DND-41 (cell line): Measurements from ENCODE around the gene CLIP3.

Source experiments
- ATAC-seq: fragments of 200-7000 bp; cut with Tn5 transposase; 3 replicates; pipeline ENCODE4 v1.9.1; 2021; ENCODE audit warnings: low read depth; ENCODE audit not compliant: insufficient read depth
- DNase-seq: peaks from one replicate; pipeline ENCODE4 v3.0.0-alpha.2; 2020
- H2AFZ ChIP-seq: 2 replicates; pipeline ENCODE4 v1.6.0; 2012; ENCODE audit warnings: low read depth, low read length
- H3K27ac ChIP-seq: 2 replicates; pipeline ENCODE4 v1.5.1; 2012; ENCODE audit warnings: low read length, inconsistent platforms
- H3K27me3 ChIP-seq: fragments of 200-600 bp; sonication (generic); 2 replicates; pipeline ENCODE4 v1.6.0; 2012; ENCODE audit warnings: low read length, mild to moderate bottlenecking, inconsistent platforms; ENCODE audit not compliant: insufficient read depth, poor library complexity
- H3K36me3 ChIP-seq: 2 replicates; pipeline ENCODE4 v1.5.1; 2012; ENCODE audit warnings: low read length, inconsistent platforms; ENCODE audit not compliant: insufficient read depth
- H3K4me1 ChIP-seq: 2 replicates; pipeline ENCODE4 v1.5.1; 2012; ENCODE audit warnings: mild to moderate bottlenecking, low read length; ENCODE audit not compliant: insufficient read depth
- H3K4me2 ChIP-seq: 2 replicates; pipeline ENCODE4 v1.6.0; 2012; ENCODE audit warnings: mild to moderate bottlenecking, moderate library complexity, low read length, inconsistent platforms; ENCODE audit not compliant: insufficient read depth
- H3K4me3 ChIP-seq, 2 experiments: fragments of 200-600 bp in 1 of 2; shearing (Covaris generic) in 1 of 2; 2 replicates each; pipeline ENCODE4 v1.5.1; 2012 to 2016; ENCODE audit warnings: inconsistent platforms in 2 of 2, low read length in 2 of 2, mild to moderate bottlenecking in 2 of 2, low read depth in 1 of 2, moderate library complexity in 1 of 2
- H3K79me2 ChIP-seq: 2 replicates; pipeline ENCODE4 v1.6.0; 2012; ENCODE audit warnings: low read length, inconsistent platforms; ENCODE audit not compliant: insufficient read depth
- H3K9ac ChIP-seq: 2 replicates; pipeline ENCODE4 v1.6.0; 2012; ENCODE audit warnings: low read depth, mild to moderate bottlenecking, inconsistent platforms, low read length, moderate library complexity
- H3K9me3 ChIP-seq: 2 replicates; pipeline ENCODE4 v1.5.1; 2012; ENCODE audit warnings: low read length, moderate library complexity, mild to moderate bottlenecking, inconsistent platforms; ENCODE audit not compliant: insufficient read depth, severe bottlenecking
- H4K20me1 ChIP-seq: 2 replicates; pipeline ENCODE4 v1.6.0; 2012; ENCODE audit warnings: low read length; ENCODE audit not compliant: insufficient read depth
- CTCF ChIP-seq: IDR thresholded peaks from 2 replicates; pipeline ENCODE4 v1.5.1; 2012; ENCODE audit warnings: borderline replicate concordance, low read length, moderate library complexity, mild to moderate bottlenecking; ENCODE audit not compliant: poor library complexity, severe bottlenecking; ENCODE audit errors: extremely low read depth
- EZH2 ChIP-seq: IDR thresholded peaks from 3 replicates; pipeline ENCODE4 v1.6.1; 2012; ENCODE audit warnings: borderline replicate concordance, low read depth, mild to moderate bottlenecking, moderate library complexity, low read length, inconsistent platforms; ENCODE audit not compliant: severe bottlenecking

CLIP3 gene

DNA sequence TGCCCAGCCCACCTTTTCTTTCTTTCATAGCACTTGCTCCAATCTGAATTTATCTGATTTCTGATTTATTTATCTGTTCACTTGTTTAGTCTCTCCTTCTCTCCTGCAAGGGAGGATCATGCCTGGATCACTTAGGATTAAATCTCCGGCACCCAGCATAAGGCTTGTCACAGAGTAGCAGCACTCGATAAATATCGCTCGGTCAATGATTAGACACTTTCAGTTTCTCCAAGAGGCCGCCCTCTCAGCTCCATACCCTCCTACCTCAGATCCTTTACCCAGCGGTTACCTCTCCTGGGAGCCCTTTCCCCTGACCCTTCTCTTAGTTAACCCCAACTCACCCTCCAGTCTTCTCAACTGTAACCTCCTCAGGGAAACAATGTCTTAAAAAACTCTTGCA, 1.4 kb downstream of the CLIP3 start:
- ATAC-seq (no peak), DNase-seq (no peak)
- no peaks in the 10 kb centered on the region for H3K79me2 ChIP-seq
- no peak overlapping the region for H3K4me3 ChIP-seq
- peaks cover 40% of the 10 kb centered on the region for H3K36me3 ChIP-seq
- no peaks in the 10 kb centered on the region for H3K9me3 ChIP-seq
- no peaks in the 10 kb centered on the region for H4K20me1 ChIP-seq
- TF ChIP-seq EZH2: no peak
- TF ChIP-seq CTCF: no peak
- H2AFZ ChIP-seq: no peak overlapping the region
- H3K27ac ChIP-seq: no peak overlapping the region
- no peaks in the 10 kb centered on the region for H3K27me3 ChIP-seq
- H3K4me2 ChIP-seq: no peak overlapping the region
- H3K9ac ChIP-seq: no peak overlapping the region
- no peaks in the 10 kb centered on the region for H3K4me1 ChIP-seq

DNA sequence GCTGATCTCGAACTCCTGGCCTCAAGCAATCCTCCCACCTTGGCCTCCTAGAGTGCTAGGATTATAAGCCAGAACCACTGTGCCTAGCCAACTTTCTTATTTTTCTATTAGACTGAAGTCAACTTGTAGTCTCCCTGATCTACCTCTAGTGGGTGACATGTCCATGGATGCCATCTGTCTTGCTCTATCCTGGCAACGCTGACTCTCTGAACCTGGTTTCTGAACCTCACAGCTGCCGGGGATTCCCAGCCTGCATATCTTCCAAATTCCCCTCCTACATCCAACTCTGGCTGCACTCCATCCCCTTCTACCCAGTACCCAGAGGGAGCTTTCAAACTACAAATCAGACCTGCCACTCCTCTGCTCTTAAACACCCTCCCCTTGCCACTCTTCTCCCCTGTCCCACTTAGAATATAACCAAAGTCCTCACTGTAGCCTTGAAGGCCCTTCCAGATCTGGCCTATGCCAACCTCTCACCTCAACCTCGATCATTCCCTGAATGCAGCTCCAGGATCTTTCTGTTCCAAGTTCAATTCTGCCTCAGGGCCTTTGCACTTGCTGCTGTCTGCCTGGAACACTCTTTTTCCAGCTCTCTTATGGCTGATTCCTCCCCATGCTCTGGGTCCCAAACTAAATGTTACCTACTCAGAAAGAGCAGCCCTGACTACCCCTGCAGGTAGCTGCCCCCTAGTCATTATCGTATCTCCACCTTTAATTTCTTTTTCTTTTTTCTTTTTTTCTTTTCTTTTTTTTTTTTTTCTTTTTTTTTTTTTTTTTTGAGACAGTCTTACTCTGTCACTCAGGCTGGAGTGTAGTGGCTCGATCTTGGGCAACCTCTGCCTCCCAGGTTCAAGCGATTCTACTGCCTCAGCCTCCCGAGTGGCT, 2.2 kb downstream of the CLIP3 start:
- Histone ChIP-seq H3K9ac (no peak overlapping the region), H4K20me1 (no peaks in the 10 kb centered on the region; the same call in 1 of the 2 replicates), H2AFZ (no peak overlapping the region), H3K36me3 (peaks cover 46% of the 10 kb centered on the region), H3K4me3 (no peak overlapping the region), H3K4me1 (no peaks in the 10 kb centered on the region), H3K4me2 (no peak overlapping the region), H3K27ac (no peak overlapping the region), H3K27me3 (no peaks in the 10 kb centered on the region), H3K9me3 (no peaks in the 10 kb centered on the region), H3K79me2 (no peaks in the 10 kb centered on the region)
- TF ChIP-seq EZH2 (no peak), CTCF (no peak)
- DNase-seq (no peak), ATAC-seq (no peak)

GRCh38 chr19:36028313-36029041, 4.2 kb downstream of the CLIP3 start:
- H2AFZ ChIP-seq: no peak overlapping the region
- H4K20me1 ChIP-seq: no peaks in the 10 kb centered on the region; the same call in 1 of the 2 replicates
- H3K27me3 ChIP-seq: no peaks in the 10 kb centered on the region
- no peak for DNase-seq
- no peak overlapping the region for H3K4me2 ChIP-seq
- H3K36me3 ChIP-seq: peaks cover 44% of the 10 kb centered on the region
- no peak for ATAC-seq
- H3K9ac ChIP-seq: no peak overlapping the region
- no peak overlapping the region for H3K27ac ChIP-seq
- no peaks in the 10 kb centered on the region for H3K79me2 ChIP-seq
- H3K4me1 ChIP-seq: no peaks in the 10 kb centered on the region
- TF ChIP-seq CTCF: no peak
- TF ChIP-seq EZH2: no peak
- no peaks in the 10 kb centered on the region for H3K9me3 ChIP-seq
- H3K4me3 ChIP-seq: no peak overlapping the region
